OCI-LY7 (cell line): Measurements from ENCODE around the gene GRIK1.

Experiments used
- CTCF ChIP-seq: fragments of 200-600 bp; sonication (generic); conservative IDR thresholded peaks from 2 replicates; pipeline ENCODE4 v1.5.1; 2014; ENCODE audit warnings: mild to moderate bottlenecking, antibody characterized with exemption, low read length, moderate library complexity, mixed read lengths
- EZH2phosphoT487 ChIP-seq: fragments of 200-600 bp; sonication (generic); IDR thresholded peaks from 2 replicates; pipeline ENCODE4 v1.6.1; 2018; ENCODE audit warnings: low read depth, borderline replicate concordance, mild to moderate bottlenecking, mixed run types, antibody characterized with exemption, low read length, moderate library complexity, mixed read lengths

GRCh38 chr21:29696937-29697336 lies 242.9 kb downstream of the GRIK1 start:
- no peak for TF ChIP-seq EZH2phosphoT487
- no peak for TF ChIP-seq CTCF
